Testis (tissue), 3 donors: ENCODE results near the gene SEPTIN8. TPM values are rescaled to one million over a fixed set of nuclear protein-coding genes. Genes with fewer than 3 reads are reported as not detected.

Experiments used
- DNase-seq: peaks from one replicate; pipeline ENCODE4 v3.0.0-alpha.2; 2019
- H3K27ac ChIP-seq, 2 donors: fragments of 200-600 bp; sonication (generic); one replicate each; pipeline ENCODE4 v1.5.1; 2019
- H3K27me3 ChIP-seq: fragments of 200-600 bp; sonication (generic); one replicate; pipeline ENCODE4 v1.5.1; 2019
- H3K36me3 ChIP-seq: fragments of 200-600 bp; sonication (generic); one replicate; pipeline ENCODE4 v1.5.1; 2017; ENCODE audit warnings: low read depth; ENCODE audit errors: missing control alignments
- H3K4me1 ChIP-seq: fragments of 200-600 bp; sonication (generic); one replicate; pipeline ENCODE4 v1.5.1; 2019
- H3K4me3 ChIP-seq, 2 donors: fragments of 200-600 bp; sonication (generic); one replicate each; pipeline ENCODE4 v1.5.1; 2017 to 2019
- H3K9me3 ChIP-seq: fragments of 200-600 bp; sonication (generic); one replicate; pipeline ENCODE4 v1.5.1; 2017
- CTCF ChIP-seq, 3 experiments: fragments of 450-650 bp in 2 of 3; fragments of 200-600 bp in 1 of 3; sonication (generic) in 1 of 3; IDR thresholded peaks; one replicate each; pipeline ENCODE4 v1.5.1; 2016 to 2019; ENCODE audit warnings: antibody characterized with exemption in 3 of 3, mild to moderate bottlenecking in 2 of 3, moderate library complexity in 1 of 3
- POLR2A ChIP-seq: fragments of 450-650 bp; IDR thresholded peaks from one replicate; pipeline ENCODE4 v1.6.1; 2017; ENCODE audit warnings: antibody characterized with exemption, mild to moderate bottlenecking, moderate library complexity
- WGBS, 2 donors: methylation state at CpG; one replicate each; pipeline ENCODE4 v1.1.5; 2018; 5-methylcytosine and 5-hydroxymethylcytosine counted together
- intact Hi-C: fragments of 100-400 bp; cut with DNase I; formaldehyde crosslinking; loops from one replicate; pipeline ENCODE4 v1.15.1; 2023; ENCODE audit warnings: low total_unique reads
- polyA plus RNA-seq: library from polyadenylated mRNA; stranded (reverse); fragments of 350-450 nt; fragmentation: Illumina TruSeq; extraction: RNeasy Lipid Tissue Mini Kit (QIAGEN cat#74804); gene quantifications from one replicate; pipeline ENCODE4 v1.2.3, GENCODE V29; 2014; ENCODE audit warnings: low read depth, low replicate concordance; ENCODE audit not compliant: insufficient read depth
- total RNA-seq, 2 donors: library from RNA; depleted of rRNA; stranded (reverse); fragments of >200 nt; gene quantifications; one replicate each; pipeline ENCODE4 v1.2.3, GENCODE V29; 2016

The SEPTIN8 gene
- total and polyA plus RNA-seq, 3 donors from 2014 or later: 12.4 to 16.4 (median 13.9) TPM

- no peaks in the 10 kb centered on the region for H3K9me3 ChIP-seq
- H3K27ac ChIP-seq: no peak overlapping the region
- H3K4me3 ChIP-seq: no peak overlapping the region
- peaks cover 6% of the 10 kb centered on the region for H3K4me1 ChIP-seq
- intact Hi-C loops: no loop called here
- WGBS, 2 donors: 92 to 93% methylated on average over 3 of the region's 3 CpGs
- no peaks in the 10 kb centered on the region for H3K36me3 ChIP-seq
- TF ChIP-seq CTCF (IDR thresholded peaks at IDR 0.05) (no peak), POLR2A (no peak)
- no peaks in the 10 kb centered on the region for H3K27me3 ChIP-seq
- DNase-seq: peak; percentile 5
Observed at GRCh38 chr5:132821350-132821749, 44.3 kb upstream of the SEPTIN8 start.

- no peaks in the 10 kb centered on the region for H3K27me3 ChIP-seq
- no peaks in the 10 kb centered on the region for H3K9me3 ChIP-seq
- peak; percentile 98 for DNase-seq
- 10 to 23% methylated on average over 15 of the region's 15 CpGs for WGBS, 2 donors
- peaks cover 6% of the 10 kb centered on the region for H3K4me1 ChIP-seq
- no peaks in the 10 kb centered on the region for H3K36me3 ChIP-seq
- peak; percentile 92 to 97 (median 96) for TF ChIP-seq CTCF (IDR thresholded peaks at IDR 0.05)
- no peak for TF ChIP-seq POLR2A
- peak overlapping the region in 1 of 2 donors; percentile 29 for H3K4me3 ChIP-seq
- no peak overlapping the region for H3K27ac ChIP-seq
- intact Hi-C loops: no loop called here
Observed at GRCh38 chr5:132820162-132820754, 43.2 kb upstream of the SEPTIN8 start.

- Histone ChIP-seq H3K4me3 (peak overlapping the region; percentile 29 to 31), H3K27me3 (no peaks in the 10 kb centered on the region), H3K4me1 (peaks cover 6% of the 10 kb centered on the region), H3K9me3 (no peaks in the 10 kb centered on the region), H3K27ac (no peak overlapping the region), H3K36me3 (no peaks in the 10 kb centered on the region)
- 28 to 29% methylated on average over 24 to 26 of the region's 26 CpGs for WGBS, 2 donors
- peak; percentile 22 for DNase-seq
- intact Hi-C loops: no loop called here
- no peak for TF ChIP-seq POLR2A
- no peak for TF ChIP-seq CTCF (IDR thresholded peaks at IDR 0.05)
Observed at GRCh38 chr5:132819468-132819867, 42.4 kb upstream of the SEPTIN8 start.

GRCh38 chr5:132817011-132817410 lies 40.0 kb upstream of the SEPTIN8 start:
- 62 to 75% methylated on average over 1 of the region's 1 CpG for WGBS, 2 donors
- no peaks in the 10 kb centered on the region for H3K4me1 ChIP-seq
- no peaks in the 10 kb centered on the region for H3K9me3 ChIP-seq
- H3K36me3 ChIP-seq: no peaks in the 10 kb centered on the region
- no peak overlapping the region for H3K4me3 ChIP-seq
- intact Hi-C loops: no loop called here
- no peak overlapping the region for H3K27ac ChIP-seq
- TF ChIP-seq POLR2A (no peak), CTCF (IDR thresholded peaks at IDR 0.05) (no peak)
- no peak for DNase-seq
- no peaks in the 10 kb centered on the region for H3K27me3 ChIP-seq

GRCh38 chr5:132816554-132816953 lies 39.5 kb upstream of the SEPTIN8 start:
- H3K36me3 ChIP-seq: no peaks in the 10 kb centered on the region
- no peak for DNase-seq
- H3K4me1 ChIP-seq: no peaks in the 10 kb centered on the region
- TF ChIP-seq CTCF (IDR thresholded peaks at IDR 0.05) (no peak), POLR2A (no peak)
- no peaks in the 10 kb centered on the region for H3K9me3 ChIP-seq
- H3K4me3 ChIP-seq: no peak overlapping the region
- H3K27me3 ChIP-seq: no peaks in the 10 kb centered on the region
- intact Hi-C loops: no loop called here
- H3K27ac ChIP-seq: no peak overlapping the region
